ENCODE results near the gene LRRC42.

- TF ChIP-seq SP1 (IDR thresholded peaks at IDR 0.05) (no peak), FOXM1 (IDR thresholded peaks at IDR 0.05; ENCODE audit: borderline replicate concordance) (no peak), BHLHE40 (IDR thresholded peaks at IDR 0.05; ENCODE audit: borderline replicate concordance) (no peak), HDGF (IDR thresholded peaks at IDR 0.05; ENCODE audit: borderline replicate concordance) (no peak), ZNF384 (IDR thresholded peaks at IDR 0.05) (no peak), L3MBTL2 (conservative IDR thresholded peaks at IDR 0.05) (no peak), TARDBP (IDR thresholded peaks at IDR 0.05) (no peak), FOXA1 (IDR thresholded peaks at IDR 0.05) (no peak)
- TF ChIP-seq, protein P1, sequence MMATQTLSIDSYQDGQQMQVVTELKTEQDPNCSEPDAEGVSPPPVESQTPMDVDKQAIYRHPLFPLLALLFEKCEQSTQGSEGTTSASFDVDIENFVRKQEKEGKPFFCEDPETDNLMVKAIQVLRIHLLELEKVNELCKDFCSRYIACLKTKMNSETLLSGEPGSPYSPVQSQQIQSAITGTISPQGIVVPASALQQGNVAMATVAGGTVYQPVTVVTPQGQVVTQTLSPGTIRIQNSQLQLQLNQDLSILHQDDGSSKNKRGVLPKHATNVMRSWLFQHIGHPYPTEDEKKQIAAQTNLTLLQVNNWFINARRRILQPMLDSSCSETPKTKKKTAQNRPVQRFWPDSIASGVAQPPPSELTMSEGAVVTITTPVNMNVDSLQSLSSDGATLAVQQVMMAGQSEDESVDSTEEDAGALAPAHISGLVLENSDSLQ (IDR thresholded peaks at IDR 0.05), result no peak
Measured at GRCh38 chr1:53968125-53968513, 22.0 kb downstream of the LRRC42 start.
